GM12891 (cell line): Measurements from ENCODE around the gene BCR.

ENCODE experiments used
- PAX5 ChIP-seq: IDR thresholded peaks from 2 replicates; pipeline ENCODE4 v1.6.1; 2011; ENCODE audit warnings: low read length, moderate library complexity, mild to moderate bottlenecking; ENCODE audit not compliant: insufficient read depth, severe bottlenecking
- POLR2A ChIP-seq: IDR thresholded peaks from 2 replicates; pipeline ENCODE4 v1.6.1; 2011; ENCODE audit warnings: low read depth, low read length, control low read depth
- POLR2AphosphoS5 ChIP-seq: IDR thresholded peaks from 2 replicates; pipeline ENCODE4 v1.6.1; 2011; ENCODE audit warnings: low read depth, low read length, control low read depth
- SPI1 ChIP-seq: IDR thresholded peaks from 2 replicates; pipeline ENCODE4 v1.6.1; 2011; ENCODE audit warnings: low read depth, low read length, control low read depth
- TAF1 ChIP-seq: IDR thresholded peaks from 2 replicates; pipeline ENCODE4 v1.6.1; 2011; ENCODE audit warnings: low read depth, low read length, control low read depth

DNA sequence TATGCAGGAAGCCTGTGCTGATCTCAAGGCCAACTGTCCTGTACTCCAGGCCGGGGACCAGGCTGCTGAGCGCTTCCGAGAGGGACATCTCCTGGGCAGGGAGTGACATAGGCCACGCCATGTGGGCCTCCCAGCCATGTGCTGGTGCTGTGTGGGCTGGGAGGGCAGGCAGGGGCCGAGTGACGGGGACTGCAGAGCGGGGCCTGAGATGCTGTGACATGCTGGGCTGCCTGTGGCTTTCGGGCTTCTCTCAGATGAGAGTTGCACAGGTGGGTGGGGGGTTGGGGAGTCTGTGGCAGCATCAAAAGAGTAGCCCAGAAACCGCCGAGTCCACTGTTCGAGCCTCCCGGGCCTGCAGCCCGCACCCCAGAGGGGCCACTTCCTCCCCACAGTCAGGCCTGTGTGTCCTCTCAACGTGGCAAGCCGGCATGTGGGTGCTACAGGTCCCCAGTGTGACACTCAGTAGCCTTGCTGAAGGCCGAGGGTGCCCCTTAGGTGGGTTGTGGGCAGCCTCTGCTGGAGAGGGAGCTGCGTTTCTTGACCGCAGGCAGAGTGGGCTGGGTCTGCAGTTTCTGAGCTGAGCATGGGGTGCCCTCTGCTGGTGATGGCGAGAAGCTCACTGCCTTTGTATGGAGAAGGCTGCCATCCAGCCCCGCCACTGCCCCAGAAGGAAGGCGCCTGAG is 101.2 kb downstream of the BCR start:
- TF ChIP-seq POLR2A (no peak), POLR2AphosphoS5 (no peak), SPI1 (peak; percentile 66), PAX5 (no peak), TAF1 (no peak)
